Measurements from ENCODE around the gene RAET1E.
A peak's percentile ranks its signal among the peaks of the same experiment; 100 is the strongest.
"Not testable (repeated sequence)": the region's sequence is repeated elsewhere in the genome, so short reads cannot be mapped to it uniquely, and the experiment has no call there.

RAET1E gene

DNA sequence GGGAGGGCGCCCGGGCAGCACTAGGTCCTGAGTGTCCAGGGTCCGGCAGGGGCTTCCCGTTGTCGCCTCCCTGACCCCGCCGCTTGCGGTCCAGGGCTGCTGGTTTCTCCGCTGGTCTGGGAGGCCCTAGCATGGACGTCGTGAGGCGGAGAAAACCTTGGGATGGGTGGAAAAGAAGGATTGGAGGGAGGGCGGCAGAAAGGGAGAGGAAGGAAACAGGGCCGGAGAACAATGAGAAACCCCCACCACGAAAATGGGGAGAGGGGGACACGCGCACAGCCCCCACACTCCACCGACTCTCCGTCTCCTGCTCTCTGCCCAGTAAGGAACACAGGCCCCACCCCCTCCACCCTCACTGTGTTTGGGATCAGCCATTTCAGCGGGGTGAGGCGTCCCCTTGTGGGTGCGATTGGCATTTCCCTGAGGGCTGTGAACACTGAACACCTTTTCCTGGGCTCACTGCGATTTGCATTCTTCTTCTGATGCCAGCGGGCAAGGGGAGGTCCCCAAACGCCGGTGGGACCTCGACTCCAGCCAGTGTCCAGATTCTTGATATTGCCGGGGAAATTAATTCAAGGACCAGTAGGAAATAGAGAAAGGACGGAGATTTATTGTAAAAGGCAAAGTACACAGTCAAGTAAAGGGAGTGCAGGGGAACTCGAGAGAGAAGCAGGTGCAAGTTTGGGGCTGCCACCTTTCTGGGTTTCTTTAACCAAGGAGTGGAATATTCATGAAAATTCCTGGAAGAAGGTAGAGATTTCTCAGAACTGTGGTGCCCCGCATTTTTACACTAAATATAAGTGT, 28.3 kb upstream of the RAET1E start:
- peak; percentile 88 for DNase-seq

DNA sequence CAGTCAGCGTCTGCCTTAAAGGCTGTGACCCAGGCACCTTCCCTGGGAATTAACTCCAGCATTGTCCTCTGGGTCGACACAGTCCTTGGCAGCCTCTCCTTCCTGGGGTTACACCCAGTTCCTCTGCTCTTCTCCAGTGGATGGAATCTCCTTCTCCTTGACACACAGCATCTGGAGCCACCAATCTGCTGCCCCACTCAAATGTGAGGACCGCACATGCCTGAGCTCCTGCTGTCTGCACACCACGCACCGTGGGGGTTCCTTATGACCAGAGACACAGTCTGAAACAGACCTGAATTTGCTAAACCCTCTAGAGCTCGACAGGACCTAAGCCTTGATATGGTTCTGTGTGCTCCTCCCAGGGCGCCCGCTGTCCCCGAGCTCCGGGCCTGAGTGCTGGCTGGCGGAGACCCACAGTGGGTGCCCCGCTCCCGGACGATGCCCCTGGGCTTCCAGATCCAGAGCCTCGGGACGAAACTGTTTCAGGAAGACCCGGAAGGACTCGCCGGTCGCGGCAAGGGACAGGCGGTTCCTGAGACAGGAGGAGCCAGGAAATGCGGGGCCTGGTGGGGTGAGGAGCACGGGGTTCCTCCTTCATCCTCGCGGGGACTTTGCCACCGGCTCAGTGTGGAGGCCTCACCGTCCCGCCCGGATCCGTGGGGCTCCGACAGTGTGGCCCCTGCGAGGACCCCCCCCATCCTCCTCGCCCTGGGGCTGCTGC, 27.5 kb upstream of the RAET1E start:
- DNase-seq = peak; percentile 54

DNA sequence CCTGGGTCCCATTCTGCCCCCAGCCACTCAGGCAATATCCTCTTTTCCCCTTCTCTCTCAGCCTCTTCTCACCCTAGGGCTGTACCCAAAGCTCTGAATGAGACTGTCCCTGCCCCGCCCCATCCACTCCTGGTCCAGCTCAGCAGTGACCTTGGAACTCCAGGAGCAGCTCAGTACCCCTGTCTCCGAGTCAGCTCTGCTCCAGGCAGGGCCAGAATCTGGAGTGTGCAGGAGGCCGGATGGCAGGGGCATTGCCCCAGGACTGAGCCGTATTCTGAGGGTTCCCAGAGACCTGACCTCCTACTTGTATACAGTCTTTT, 27.0 kb upstream of the RAET1E start:
- no peak for DNase-seq

DNA sequence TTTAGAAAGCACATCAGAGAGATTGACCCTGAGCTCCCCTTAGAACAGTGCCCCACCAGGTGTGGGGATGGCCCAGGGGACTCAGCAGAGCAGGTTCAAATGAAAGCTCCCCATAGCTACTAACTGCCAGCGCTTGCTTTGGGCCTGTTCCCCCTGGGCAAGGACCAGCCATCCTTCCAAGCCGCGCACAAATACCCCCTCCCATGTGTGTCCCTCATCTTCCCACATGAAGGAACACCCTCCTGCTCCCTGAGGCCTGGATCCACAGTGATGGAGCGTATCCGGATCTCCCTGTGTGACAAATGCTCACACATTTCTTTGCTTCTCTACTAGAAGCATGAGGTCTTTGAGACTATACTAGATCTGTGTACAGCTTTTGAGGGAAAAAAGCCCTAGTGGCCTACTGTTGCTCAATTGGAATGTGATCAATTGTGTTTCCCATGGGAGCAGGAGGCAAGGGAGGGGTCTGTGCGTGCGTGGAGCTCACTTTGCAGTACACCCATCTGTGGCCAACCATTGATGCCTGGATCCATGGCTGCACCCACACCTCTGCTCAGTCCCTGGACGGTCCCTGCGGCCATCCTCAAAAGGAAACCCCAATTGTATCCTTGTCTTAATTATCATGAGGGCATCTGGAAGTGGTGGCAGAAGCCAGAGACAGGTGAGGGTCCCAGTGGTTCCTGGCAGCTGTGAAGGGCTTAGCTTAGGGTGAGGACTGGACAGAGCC, 26.5 kb upstream of the RAET1E start:
- no peak for DNase-seq

DNA sequence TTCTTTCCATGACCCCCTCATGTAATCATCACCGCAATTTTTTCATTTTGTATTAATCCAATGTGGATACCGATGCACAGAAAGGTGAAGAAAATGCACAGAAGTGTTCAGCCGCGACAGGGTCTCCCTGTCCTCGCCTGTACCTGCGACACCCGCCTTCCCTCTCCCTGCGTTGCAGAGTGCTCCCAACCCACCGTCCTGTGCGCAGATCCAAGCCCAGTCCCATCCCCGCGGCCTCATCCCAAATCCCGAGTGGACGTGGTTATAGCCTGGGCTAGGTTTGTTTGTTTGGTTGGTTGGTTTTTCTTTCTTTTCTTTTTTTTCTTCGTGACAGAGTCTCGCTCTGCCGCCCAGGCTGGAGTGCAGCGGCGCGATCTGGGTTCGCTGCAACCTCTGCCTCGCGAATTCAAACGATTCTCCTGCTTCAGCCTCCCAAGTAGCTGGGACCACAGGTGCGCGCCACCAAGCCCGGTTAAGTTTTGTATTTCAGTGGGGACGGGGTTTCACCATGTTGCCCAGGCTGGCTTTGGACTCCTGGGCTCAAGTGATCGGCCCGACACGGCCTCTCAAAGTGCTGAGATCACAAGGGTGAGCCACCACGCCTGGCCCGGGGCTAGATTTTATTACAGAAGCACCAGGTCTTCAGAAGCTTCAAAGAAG, 25.5 kb upstream of the RAET1E start:
- no peak for DNase-seq

DNA sequence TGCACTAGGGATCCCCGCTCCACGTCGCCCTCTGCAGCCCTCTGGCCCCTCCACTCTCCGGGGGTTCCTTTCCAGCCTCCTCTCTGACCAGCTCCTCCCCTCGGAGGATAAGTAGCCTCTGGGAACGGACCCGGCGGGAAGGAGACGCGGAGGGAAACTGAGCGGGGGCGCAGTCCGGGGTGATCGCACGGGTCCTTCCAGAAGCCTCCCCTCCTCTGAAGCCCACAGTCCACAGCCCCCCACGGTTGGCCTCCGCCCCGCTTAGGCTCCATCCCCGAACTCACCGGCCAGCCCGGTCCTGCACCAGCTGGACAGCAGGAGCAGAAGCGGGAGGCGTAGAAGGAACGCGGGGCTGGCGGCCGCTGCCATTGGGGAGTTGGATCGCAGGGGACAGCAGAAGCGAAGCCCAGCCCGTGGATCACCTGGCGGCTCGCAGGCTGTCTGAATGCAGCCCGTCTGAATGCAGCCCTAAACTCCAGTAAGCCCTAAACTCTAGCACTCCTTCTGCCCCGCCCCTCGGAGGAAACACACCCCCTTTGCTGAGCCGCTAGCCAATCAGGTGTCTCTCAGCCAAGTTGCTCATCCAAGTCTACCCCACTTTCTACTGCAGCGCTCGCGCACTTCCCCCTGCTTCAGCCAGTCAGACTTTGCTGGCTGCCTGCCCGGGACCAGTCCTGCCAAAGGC, 24.9 kb upstream of the RAET1E start, which contains the start of gene RAET1G:
TSS of gene RAET1G (minus strand) at position 480 of the 685 bp plus-strand sequence. CDS start at position 369, 111 bp downstream.
- DNase-seq = peak; percentile 82

DNA sequence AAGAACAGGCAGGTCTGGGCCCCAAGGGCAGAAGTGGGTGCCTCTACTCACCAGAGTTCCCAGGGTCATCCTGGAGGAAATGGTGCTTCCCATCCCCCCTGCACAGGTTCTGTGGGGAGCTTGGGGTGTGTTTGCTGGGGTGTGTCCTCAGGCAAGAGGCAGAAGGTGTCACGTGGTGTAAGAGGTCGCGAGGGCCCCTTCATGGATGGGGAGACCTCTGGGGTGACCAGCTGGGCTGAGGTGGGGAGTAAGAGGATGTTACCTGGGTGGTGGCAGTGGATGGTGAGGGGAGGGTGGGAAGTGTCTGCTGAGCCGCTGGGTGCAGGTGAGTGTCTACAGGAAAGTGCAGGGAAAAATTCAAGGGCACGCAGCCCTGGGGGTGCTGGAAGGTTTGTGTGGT, 24.2 kb upstream of the RAET1E start:
- DNase-seq = not testable (repeated sequence)

DNA sequence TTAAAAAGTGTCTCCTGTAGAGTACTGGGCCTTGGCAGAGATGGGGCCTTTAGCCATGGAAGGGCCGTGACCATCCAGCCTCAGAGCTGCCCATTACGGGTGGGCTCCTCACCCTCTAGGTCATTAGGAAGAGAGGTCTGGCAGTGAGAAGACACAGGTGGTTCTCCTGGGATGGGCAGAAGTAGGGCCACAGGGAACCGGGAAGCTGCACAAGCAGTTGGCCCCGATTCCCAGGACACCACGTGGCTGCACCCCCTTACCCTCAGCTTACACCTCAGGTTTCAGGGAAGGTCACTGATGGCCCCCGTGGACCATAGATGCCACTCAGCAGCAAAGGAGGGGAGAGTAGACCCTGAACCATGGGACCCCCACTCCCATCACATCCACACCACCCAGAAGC, 23.4 kb upstream of the RAET1E start:
- DNase-seq = no peak

DNA sequence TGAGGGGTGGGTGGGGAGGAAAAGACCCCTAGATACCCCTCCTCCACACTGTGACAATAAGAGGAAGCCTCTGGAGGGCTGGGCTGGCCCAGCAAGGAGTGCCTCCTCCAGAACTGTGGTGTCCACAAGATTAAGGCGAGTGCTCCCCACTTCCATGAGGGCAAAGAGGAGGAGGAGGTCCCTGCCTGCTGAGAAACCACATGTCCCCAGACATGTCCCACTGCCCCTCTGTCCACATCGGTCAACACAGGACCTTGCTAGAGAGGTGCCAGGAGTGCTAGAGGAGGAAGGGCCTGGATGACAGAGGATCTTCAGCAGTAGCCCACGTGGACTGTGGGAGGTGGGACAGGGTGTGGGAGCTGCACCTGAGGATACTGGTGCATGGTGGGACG, 21.9 kb upstream of the RAET1E start:
- no peak for DNase-seq

DNA sequence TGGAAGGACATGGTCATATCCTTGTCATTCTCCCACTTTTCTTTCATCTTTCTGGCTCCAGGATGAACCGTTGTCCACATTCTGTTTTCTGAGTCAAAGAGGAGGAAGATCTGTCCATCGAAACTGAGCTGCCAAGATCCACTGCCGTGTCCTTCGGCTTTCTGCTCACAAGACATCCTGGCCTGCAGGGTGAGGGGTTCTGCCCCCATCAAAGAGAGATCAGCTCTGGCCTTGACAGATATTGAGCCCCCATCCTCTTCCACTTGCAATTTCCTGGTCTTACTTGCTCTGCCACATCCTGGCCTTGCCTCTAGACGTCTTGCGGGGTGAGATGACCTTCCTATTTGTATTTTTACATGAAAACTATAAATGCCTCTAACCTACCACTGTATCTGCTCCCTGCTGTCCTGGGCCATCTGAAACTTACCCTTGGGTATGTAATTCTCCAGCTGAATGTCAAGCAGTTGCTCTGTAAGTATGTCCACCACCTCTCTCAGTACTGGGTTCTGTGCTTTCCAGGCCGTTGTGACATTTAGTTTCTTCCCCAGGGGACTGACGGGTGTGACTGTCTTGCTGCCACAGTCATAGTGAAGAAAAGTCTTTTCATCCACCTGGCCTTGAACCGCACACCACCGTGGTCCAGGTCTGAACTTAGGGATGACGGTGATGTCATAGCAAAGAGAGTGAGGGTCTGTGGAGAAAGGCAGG, 21.4 kb upstream of the RAET1E start:
- not testable (repeated sequence) for DNase-seq

DNA sequence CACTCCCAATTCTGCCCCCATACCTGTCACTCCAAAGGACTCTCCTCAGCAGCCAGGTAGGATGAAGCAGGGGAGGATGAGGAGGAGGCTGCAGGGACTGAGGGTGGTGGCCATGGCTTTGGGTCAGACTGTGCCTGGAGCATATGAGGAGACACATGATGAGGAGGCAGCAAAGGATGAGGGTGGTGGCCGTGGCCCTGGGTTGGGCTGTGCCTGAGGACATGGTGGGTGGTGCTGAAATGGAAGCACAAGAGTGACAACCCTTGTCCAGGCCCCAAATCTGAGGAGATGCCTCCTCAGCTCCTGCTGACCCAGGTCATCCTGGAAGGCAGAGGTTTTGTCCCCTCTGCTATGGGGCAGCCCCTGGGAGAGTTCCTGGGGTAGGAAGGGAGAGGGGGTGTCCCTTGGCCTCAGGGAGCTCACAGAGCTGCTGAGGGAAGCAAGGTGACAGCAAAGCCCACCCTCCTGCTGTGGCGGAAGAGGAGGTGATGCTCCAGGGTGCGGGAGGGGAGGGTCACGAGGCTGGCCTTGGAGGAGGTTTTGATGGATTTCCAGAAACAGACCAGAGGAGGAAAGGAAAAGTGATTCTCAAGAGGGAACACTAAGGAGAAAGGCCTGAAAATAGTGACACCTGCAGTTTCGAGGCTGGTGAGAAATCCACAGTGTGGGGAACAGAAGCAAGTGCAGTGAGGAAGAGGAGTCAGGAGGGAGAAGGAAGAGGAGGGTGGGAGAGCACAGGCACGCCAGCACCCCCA, 20.4 kb upstream of the RAET1E start:
- no peak for DNase-seq

DNA sequence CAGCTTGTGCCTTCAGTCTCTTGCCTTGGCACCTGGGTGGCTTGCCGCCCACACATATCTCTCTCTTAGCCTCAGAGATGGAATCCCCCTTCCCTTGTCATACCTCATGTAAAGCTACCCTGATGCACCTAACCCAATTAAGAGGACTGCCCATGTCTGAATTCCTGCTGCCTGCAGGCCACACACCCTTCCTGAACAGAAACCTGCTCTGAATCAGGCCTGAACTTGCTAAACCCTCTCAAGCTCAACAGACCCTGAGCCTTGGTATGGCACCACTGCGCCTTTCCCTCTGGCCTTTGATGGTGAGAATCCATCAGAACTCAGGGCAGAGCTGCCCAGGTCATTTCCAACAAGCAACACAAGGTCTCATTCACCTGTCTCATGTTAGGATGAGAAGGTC, 19.8 kb upstream of the RAET1E start:
- no peak for DNase-seq

DNA sequence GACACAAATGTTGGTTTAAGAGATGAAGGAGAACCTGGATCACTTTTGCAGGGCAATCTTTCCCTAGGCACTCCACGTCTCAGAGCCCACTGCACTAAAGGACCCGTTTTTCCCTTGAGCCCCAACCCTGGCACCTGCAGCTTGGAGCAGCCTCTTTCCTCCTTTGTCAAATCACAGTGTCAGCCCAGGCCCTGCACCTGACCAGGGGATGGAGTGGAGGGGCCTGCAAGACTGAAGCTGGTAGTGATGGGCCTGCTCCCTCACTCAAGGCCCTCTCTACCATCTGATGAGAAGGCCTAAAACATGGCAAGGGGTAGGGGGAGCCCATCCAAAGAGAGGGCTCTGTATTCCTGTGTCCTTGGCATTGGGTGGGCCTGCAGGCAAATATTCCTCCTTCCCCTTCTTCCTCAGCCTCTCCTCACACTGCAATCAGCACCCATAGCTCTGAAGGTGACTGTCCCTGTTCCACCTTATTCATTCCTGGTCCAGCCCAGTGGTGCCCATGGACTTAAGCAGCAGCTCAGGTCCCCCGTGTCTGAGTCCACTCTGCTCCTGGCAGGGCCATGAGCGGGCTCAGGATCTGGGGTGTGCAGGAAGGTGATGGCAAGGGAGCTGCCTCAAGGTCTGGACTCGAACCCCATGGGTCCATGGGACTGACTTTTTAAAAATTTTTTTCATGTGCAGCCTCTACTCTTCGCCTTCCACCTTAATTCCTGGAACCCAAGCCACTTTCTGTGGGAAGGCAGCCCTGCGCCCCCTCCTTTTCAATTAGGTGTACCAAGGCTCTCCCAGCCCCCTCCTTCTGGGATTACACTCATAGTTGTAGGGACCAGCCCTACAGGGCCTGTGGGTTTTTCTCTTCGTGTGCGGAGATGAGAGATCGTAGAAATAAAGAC, 18.3 kb upstream of the RAET1E start:
- DNase-seq = no peak

DNA sequence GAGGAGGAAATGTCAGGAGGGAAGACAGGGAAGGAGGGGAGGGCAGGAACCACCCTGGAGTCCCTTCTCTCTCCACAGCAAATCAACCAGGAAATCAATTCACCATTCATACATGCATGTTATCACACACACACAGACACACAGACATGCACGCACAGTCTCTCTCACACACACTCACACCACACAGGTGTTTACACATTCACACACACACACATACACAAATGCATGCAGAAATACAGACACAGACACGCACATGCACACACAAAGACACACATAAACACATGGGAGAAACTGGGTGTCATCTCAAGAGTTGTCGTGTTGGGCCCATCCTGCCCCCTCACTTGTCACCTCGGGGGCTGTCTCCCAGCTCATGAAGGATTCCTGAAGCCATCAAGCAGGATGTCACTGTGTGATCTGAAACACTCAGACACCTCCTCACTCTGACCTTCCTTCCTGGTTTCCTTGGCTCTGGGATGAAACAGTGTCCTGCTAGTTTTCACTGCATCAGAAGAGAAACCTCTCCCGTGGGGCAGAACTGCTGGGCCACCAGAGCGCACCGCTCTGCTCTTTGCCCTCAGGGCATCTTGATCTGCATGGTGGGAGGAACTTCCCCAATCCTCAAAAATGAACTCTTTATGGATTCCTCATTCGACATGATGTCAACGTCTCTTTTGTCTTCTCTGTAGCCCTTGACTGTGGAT, 15.8 kb upstream of the RAET1E start:
- DNase-seq = no peak

DNA sequence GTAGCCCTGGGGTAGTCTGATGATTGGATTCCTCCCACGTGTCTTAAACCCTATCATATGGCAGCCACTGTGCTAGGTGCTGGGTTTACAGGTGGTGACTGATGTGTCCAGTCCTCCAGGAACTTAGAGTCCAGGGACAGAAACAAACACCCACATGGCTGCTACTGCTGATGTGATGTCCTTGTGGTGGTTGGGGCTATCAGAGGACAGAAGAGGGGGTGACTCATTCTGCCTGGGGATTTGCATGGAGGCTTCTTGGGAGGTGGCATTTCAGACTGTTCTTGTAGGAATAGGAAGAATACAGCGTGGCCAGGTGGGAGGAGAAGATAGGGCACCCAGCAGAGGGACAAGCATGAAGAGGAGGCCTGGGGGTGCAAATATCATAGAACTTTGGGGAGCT, 15.2 kb upstream of the RAET1E start:
- DNase-seq = no peak

DNA sequence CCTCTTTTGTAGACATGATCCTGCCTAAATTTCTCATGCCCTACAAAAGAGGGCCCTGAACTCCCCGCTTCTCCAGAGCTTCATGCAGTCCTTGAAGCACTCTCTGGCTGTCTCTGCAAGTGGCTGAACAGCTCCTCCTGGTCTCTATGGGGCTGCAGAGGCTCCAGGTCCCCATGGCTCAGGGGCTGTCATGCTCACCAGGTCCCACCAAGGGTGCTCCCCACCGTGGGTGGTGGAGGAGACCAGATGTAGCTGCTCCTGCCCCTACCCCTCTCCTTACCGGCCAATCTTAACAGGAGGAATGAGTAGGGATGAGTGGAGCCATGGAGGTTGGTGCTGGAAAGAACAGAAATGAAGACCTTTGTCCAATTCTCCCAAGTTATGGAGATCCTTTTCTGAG, 14.8 kb upstream of the RAET1E start:
- DNase-seq = not testable (repeated sequence)

DNA sequence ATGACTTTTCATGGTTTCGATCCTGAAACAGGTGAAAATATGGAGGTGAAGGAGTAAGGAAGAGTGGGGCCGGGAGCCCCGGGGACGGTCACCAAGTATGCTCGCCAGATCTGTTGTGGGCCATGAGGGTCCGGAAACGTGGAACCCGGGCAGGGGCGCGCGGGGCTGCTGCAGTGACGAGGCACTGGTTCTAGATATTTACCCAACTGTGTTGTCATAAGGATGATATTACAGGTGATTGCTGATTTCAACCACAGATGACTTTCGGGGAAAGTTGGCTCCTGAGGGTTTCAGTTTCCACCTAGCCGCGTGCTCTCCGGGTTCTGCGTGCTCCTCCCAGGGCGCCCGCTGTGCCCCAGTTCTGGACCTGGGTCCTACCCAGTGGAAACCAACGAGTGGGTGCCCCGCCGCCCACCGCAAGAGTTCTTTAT, 12.8 kb upstream of the RAET1E start:
- no peak for DNase-seq

DNA sequence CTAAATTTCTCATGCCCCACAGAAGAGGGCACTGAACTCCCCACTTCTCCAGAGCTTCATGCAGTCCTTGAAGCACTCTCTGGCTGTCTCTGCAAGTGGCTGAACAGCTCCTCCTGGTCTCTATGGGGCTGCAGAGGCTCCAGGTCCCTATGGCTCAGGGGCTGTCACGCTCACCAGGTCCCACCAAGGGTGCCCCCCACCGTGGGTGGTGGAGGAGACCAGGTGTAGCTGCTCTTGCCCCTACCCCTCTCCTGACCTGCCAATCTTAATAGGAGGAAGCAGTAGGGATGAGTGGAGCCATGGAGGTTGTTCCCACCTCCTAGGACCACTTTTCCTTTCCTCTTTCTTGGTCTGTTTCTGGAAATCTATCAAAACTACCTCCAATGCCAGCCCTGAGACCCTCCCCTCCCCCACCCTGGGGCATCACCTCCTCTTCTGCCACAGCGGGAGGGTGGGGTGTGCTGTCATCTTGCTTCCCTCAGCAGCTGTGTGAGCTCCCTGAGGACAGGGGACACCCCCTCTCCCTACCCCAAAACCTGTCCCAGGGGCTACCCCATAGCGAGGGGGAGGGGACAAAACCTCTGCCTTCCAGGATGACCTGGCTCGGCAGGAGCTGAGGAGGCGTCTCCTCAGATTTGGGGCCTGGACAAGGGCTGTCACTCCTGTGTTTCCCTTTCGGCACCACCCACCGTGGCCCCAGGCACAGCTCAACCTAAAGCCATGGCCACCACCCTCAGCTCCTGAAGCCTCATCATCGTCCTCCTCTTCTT, 12.0 kb upstream of the RAET1E start:
- DNase-seq = no peak

DNA sequence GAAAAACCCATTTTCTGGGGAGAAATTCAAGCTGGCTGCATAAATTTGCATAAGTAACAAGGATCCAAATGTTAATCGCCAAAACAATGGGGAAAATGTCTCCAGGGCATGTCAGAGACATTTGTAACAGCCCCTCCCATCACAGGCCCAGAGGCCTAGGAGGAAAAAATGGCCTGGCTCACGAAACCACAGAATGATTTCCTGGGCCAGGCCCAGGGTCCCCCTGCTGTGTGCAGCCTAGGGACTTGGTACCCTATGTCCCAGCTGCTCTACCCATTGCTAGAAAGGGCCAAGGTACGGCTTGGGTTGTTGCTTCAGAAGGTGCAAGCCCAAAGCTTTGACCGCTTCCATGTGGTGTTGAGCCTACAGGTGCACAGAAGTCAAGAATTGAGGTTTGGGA, 10.6 kb upstream of the RAET1E start:
- not testable (repeated sequence) for DNase-seq
